Measurements from ENCODE around the gene RHBDL2. TPM values are rescaled to one million over a fixed set of nuclear protein-coding genes. Genes with fewer than 3 reads are reported as not detected.

RHBDL2 gene
- total and polyA plus RNA-seq, 2 donors (not counting 3 experiments of a cell fraction or from before 2014, with no cell fraction given): 0.06 to 1.4 TPM

GRCh38 chr1:38917337-38917736, 24.3 kb downstream of the RHBDL2 start:
- Histone ChIP-seq H3K9me1 (replicated peaks; ENCODE audit: control insufficient read depth, extremely low read depth, insufficient read depth, low read length) (no peaks in the 10 kb centered on the region), H2AFZ (ENCODE audit: low read depth, low read length) (no peak overlapping the region), H3K9me3 (replicated peaks; ENCODE audit: control insufficient read depth, insufficient read depth, low read length) (no peaks in the 10 kb centered on the region), H3K79me2 (ENCODE audit: control insufficient read depth, insufficient read depth, low read length) (no peaks in the 10 kb centered on the region), H3K27ac (ENCODE audit: insufficient read depth, low read depth, low read length) (no peak overlapping the region), H3K27me3 (ENCODE audit: control insufficient read depth in 2 of 2, insufficient read depth in 2 of 2, low read length in 2 of 2) (no peaks in the 10 kb centered on the region), H4K20me1 (replicated peaks; ENCODE audit: control insufficient read depth, extremely low read depth, insufficient read depth, low read length) (no peaks in the 10 kb centered on the region), H3K36me3 (ENCODE audit: control insufficient read depth in 2 of 2, extremely low read depth in 1 of 2, insufficient read depth in 2 of 2, low read length in 2 of 2) (no peaks in the 10 kb centered on the region), H3K9ac (replicated peaks; ENCODE audit: extremely low read depth, insufficient read depth, low read length) (no peak overlapping the region), H3K4me3 (replicated peaks in 1 of 3; ENCODE audit: insufficient read depth in 1 of 3, low read depth in 1 of 3, low read length in 3 of 3) (no peak overlapping the region), H3K4me1 (ENCODE audit: control insufficient read depth, extremely low read depth, insufficient read depth, low read length) (no peaks in the 10 kb centered on the region), H3K4me2 (ENCODE audit: insufficient read depth, low read length) (no peak overlapping the region)
- ChIA-PET POLR2A (no interaction called here), CTCF (no interaction called here)
- dilution Hi-C loops (cut with MboI; ENCODE audit: extremely low pct_ligation_motif_present, low sequenced_read_pairs) (no loop called here), intact Hi-C loops (cut with micrococcal nuclease) (no loop called here)
- FAIRE-seq: no peak
- TF ChIP-seq FOS (IDR thresholded peaks at IDR 0.05; ENCODE audit: borderline replicate concordance, insufficient read depth, low read length): no peak
- TF ChIP-seq POLR2A (IDR thresholded peaks at IDR 0.05; ENCODE audit: low read depth, low read length): no peak
- no peak for TF ChIP-seq POLR2AphosphoS5 (IDR thresholded peaks at IDR 0.05; ENCODE audit: insufficient read depth, low read depth, low read length)
- no peak for TF ChIP-seq MYC (IDR thresholded peaks at IDR 0.05; ENCODE audit: low read depth, low read length)
- TF ChIP-seq CTCF (IDR thresholded peaks at IDR 0.05; ENCODE audit: extremely low read depth in 1 of 2, insufficient read depth in 1 of 2, low read depth in 1 of 2, low read length in 2 of 2): no peak
- TF ChIP-seq JUN (IDR thresholded peaks at IDR 0.05; ENCODE audit: borderline replicate concordance, insufficient read depth, insufficient read length, low read depth): no peak
- no peak for TF ChIP-seq MAX (IDR thresholded peaks at IDR 0.05; ENCODE audit: insufficient read depth, insufficient read length)
- TF ChIP-seq EZH2 (IDR thresholded peaks at IDR 0.05; ENCODE audit: borderline replicate concordance, low read depth, low read length, severe bottlenecking): no peak
- TF ChIP-seq GATA2 (IDR thresholded peaks at IDR 0.05; ENCODE audit: insufficient read depth, insufficient read length, low read depth, low read length): no peak
- BruUV-seq (replicated peaks): no TSS peak
- DNase-seq (ENCODE audit: low read depth, low spot score): no peak
